ENCODE results near the gene KRTAP27-1. TPM values are rescaled to one million over a fixed set of nuclear protein-coding genes. Genes with fewer than 3 reads are reported as not detected.

KRTAP27-1 gene
- polyA plus RNA-seq = not detected

- H3K27ac ChIP-seq (ENCODE audit: low read depth, low read length) = no peak within 1 kb of the TSS
- 84 to 91% (median 86%) methylated on average over 6 of the region's 6 CpGs for WGBS, 3 donors
Measured at GRCh38 chr21:30337276-30337744, at the start of gene KRTAP27-1. TSS of gene KRTAP27-1 (minus strand) at chr21:30337694. CDS start at chr21:30337668, 26 bp downstream.

- 41 to 52% (median 48%) methylated on average over 1 of the region's 1 CpG for WGBS, 3 donors
- no peak overlapping the region for H3K27ac ChIP-seq (ENCODE audit: low read depth, low read length)
Measured at GRCh38 chr21:30382201-30382600, 44.7 kb upstream of the KRTAP27-1 start.

GRCh38 chr21:30372139-30372770 is 34.8 kb upstream of the KRTAP27-1 start, which contains the start of gene KRTAP13-2:
TSS of gene KRTAP13-2 (minus strand) at chr21:30372271. CDS start at chr21:30372213, 58 bp downstream.
- H3K27ac ChIP-seq (ENCODE audit: low read depth, low read length) = no peak within 1 kb of the TSS
- WGBS, 3 donors = 79 to 84% (median 81%) methylated on average over 5 of the region's 5 CpGs

- WGBS, 3 donors = 46 to 51% (median 49%) methylated on average over 3 of the region's 3 CpGs
- H3K27ac ChIP-seq (ENCODE audit: low read depth, low read length) = no peak overlapping the region
Measured at GRCh38 chr21:30355906-30356305, 18.4 kb upstream of the KRTAP27-1 start.

- no peak overlapping the region for H3K27ac ChIP-seq (ENCODE audit: low read depth, low read length)
- WGBS, 3 donors = 55 to 75% (median 75%) methylated on average over 1 of the region's 1 CpG
Measured at GRCh38 chr21:30354308-30355005, 17.0 kb upstream of the KRTAP27-1 start.

GRCh38 chr21:30351534-30351933 is 14.0 kb upstream of the KRTAP27-1 start:
- no peak overlapping the region for H3K27ac ChIP-seq (ENCODE audit: low read depth, low read length)
- WGBS, 3 donors = 94 to 98% (median 96%) methylated on average over 1 of the region's 1 CpG

- H3K27ac ChIP-seq (ENCODE audit: low read depth, low read length) = no peak overlapping the region
- WGBS, 3 donors = 34 to 40% (median 35%) methylated on average over 3 of the region's 3 CpGs
Measured at GRCh38 chr21:30349572-30349971, 12.1 kb upstream of the KRTAP27-1 start.

GRCh38 chr21:30348506-30348905 is 11.0 kb upstream of the KRTAP27-1 start, which contains the start of gene KRTAP23-1:
TSS of gene KRTAP23-1 (minus strand) at chr21:30348606. CDS start at chr21:30348606, 0 bp downstream.
- H3K27ac ChIP-seq (ENCODE audit: low read depth, low read length) = no peak within 1 kb of the TSS
- 76 to 88% (median 83%) methylated on average over 4 of the region's 4 CpGs for WGBS, 3 donors

GRCh38 chr21:30345014-30345413 is 7.5 kb upstream of the KRTAP27-1 start:
- 71 to 72% (median 71%) methylated on average over 2 of the region's 2 CpGs for WGBS, 3 donors
- H3K27ac ChIP-seq (ENCODE audit: low read depth, low read length) = no peak overlapping the region

- H3K27ac ChIP-seq (ENCODE audit: low read depth, low read length) = no peak overlapping the region
- WGBS, 3 donors = 82 to 91% (median 88%) methylated on average over 2 of the region's 2 CpGs
Measured at GRCh38 chr21:30340714-30341573, 3.5 kb upstream of the KRTAP27-1 start.

GRCh38 chr21:30338717-30339116 is 1.2 kb upstream of the KRTAP27-1 start:
- WGBS, 3 donors = 85 to 92% (median 90%) methylated on average over 4 of the region's 4 CpGs
- H3K27ac ChIP-seq (ENCODE audit: low read depth, low read length) = no peak overlapping the region

- no peak overlapping the region for H3K27ac ChIP-seq (ENCODE audit: low read depth, low read length)
Measured at GRCh38 chr21:30337772-30338171, 278 bp upstream of the KRTAP27-1 start.

GRCh38 chr21:30336596-30336995 is 898 bp downstream of the KRTAP27-1 start:
- WGBS, 3 donors = 64 to 68% (median 64%) methylated on average over 2 of the region's 2 CpGs
- no peak overlapping the region for H3K27ac ChIP-seq (ENCODE audit: low read depth, low read length)

GRCh38 chr21:30333736-30334135 is 3.8 kb downstream of the KRTAP27-1 start:
- 76 to 83% (median 81%) methylated on average over 3 of the region's 3 CpGs for WGBS, 3 donors
- no peak overlapping the region for H3K27ac ChIP-seq (ENCODE audit: low read depth, low read length)

- 82 to 87% (median 84%) methylated on average over 2 of the region's 2 CpGs for WGBS, 3 donors
Measured at GRCh38 chr21:30332681-30333080, 4.8 kb downstream of the KRTAP27-1 start.

GRCh38 chr21:30329203-30329875 is 8.2 kb downstream of the KRTAP27-1 start:
- 75 to 87% (median 84%) methylated on average over 4 of the region's 4 CpGs for WGBS, 3 donors
- H3K27ac ChIP-seq (ENCODE audit: low read depth, low read length) = no peak overlapping the region

More at GRCh38 chr21:30332681-30333080, 4.8 kb downstream of the KRTAP27-1 start:
- H3K27ac ChIP-seq (ENCODE audit: low read depth, low read length) = no peak overlapping the region

- no peak overlapping the region for H3K27ac ChIP-seq (ENCODE audit: low read depth, low read length)
Measured at GRCh38 chr21:30326390-30326789, 11.1 kb downstream of the KRTAP27-1 start.

- WGBS, 3 donors = 84 to 91% (median 84%) methylated on average over 2 of the region's 2 CpGs
- H3K27ac ChIP-seq (ENCODE audit: low read depth, low read length) = no peak within 1 kb of the TSS
Measured at GRCh38 chr21:30320215-30320614, 17.3 kb downstream of the KRTAP27-1 start, which contains the start of gene KRTAP26-1. TSS of gene KRTAP26-1 (minus strand) at chr21:30320315. CDS start at chr21:30320035, 280 bp downstream.
